ENCODE measurements around the gene ANKRD22. TPM values are rescaled to one million over a fixed set of nuclear protein-coding genes. Genes with fewer than 3 reads are reported as not detected.

ANKRD22 gene
- total RNA-seq, 1 experiment from 2014 or later = not detected

GRCh38 chr10:88786032-88786770 is 65.4 kb downstream of the ANKRD22 start:
- Histone ChIP-seq H3K4me1 (ENCODE audit: insufficient read depth, low read length, poor library complexity, severe bottlenecking) (no peaks in the 10 kb centered on the region), H3K4me3 (ENCODE audit: low read depth, low read length, poor library complexity, severe bottlenecking) (no peak overlapping the region), H3K27me3 (replicated peaks; ENCODE audit: insufficient read depth, low read depth, low read length, poor library complexity) (no peaks in the 10 kb centered on the region), H3K9me3 (ENCODE audit: low read depth, low read length, poor library complexity, severe bottlenecking) (no peaks in the 10 kb centered on the region), H3K27ac (ENCODE audit: low read depth, low read length, poor library complexity, severe bottlenecking) (no peak overlapping the region), H3K36me3 (ENCODE audit: insufficient read depth, low read length, poor library complexity, severe bottlenecking) (no peaks in the 10 kb centered on the region)
- POLR2A ChIA-PET (ENCODE audit: low non-redundant PET) = no interaction called here
- CTCF ChIA-PET = no interaction called here
- no TSS peak for BruUV-seq (replicated peaks)
- DNase-seq (ENCODE audit: low spot score) = no peak
- intact Hi-C loops (cut with micrococcal nuclease; ENCODE audit: unreplicated experiment) = no loop called here
- TF ChIP-seq EZH2 (IDR thresholded peaks at IDR 0.05; ENCODE audit: borderline replicate concordance, low read depth, low read length, poor library complexity, severe bottlenecking) (no peak), CTCF (conservative IDR thresholded peaks at IDR 0.05; ENCODE audit: low read depth, low read length) (no peak)

- Histone ChIP-seq H3K27ac (ENCODE audit: low read depth, low read length, poor library complexity, severe bottlenecking) (no peak overlapping the region), H3K36me3 (ENCODE audit: insufficient read depth, low read length, poor library complexity, severe bottlenecking) (no peaks in the 10 kb centered on the region), H3K9me3 (ENCODE audit: low read depth, low read length, poor library complexity, severe bottlenecking) (no peaks in the 10 kb centered on the region), H3K4me1 (ENCODE audit: insufficient read depth, low read length, poor library complexity, severe bottlenecking) (no peaks in the 10 kb centered on the region), H3K27me3 (replicated peaks; ENCODE audit: insufficient read depth, low read depth, low read length, poor library complexity) (no peaks in the 10 kb centered on the region), H3K4me3 (ENCODE audit: low read depth, low read length, poor library complexity, severe bottlenecking) (no peak overlapping the region)
- DNase-seq (ENCODE audit: low spot score) = no peak
- no peak for TF ChIP-seq CTCF (conservative IDR thresholded peaks at IDR 0.05; ENCODE audit: low read depth, low read length)
- no peak for TF ChIP-seq EZH2 (IDR thresholded peaks at IDR 0.05; ENCODE audit: borderline replicate concordance, low read depth, low read length, poor library complexity, severe bottlenecking)
- POLR2A ChIA-PET (ENCODE audit: low non-redundant PET) = no interaction called here
- CTCF ChIA-PET = no interaction called here
- no TSS peak for BruUV-seq (replicated peaks)
- intact Hi-C loops (cut with micrococcal nuclease; ENCODE audit: unreplicated experiment) = no loop called here
Measured at GRCh38 chr10:88783724-88784123, 67.9 kb downstream of the ANKRD22 start.

DNA sequence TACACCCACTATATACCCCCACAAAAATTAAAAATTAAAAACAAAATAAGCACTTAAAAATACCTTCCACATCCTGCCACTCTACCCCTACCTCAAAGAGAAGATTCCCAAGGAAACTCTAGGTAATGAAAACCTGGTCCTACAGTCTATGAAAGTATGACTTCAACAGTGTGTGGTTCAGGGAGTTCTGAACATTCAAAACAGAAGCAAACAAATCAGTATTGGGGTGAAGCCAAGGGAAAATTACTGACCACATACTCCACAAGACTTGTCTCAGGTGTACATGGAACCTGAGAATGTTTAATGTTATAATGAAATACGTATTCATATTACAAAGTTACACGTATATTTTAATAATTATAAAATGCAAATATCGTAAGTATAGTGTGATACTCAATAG is 69.4 kb downstream of the ANKRD22 start:
- POLR2A ChIA-PET (ENCODE audit: low non-redundant PET) = no interaction called here
- no TSS peak for BruUV-seq (replicated peaks)

More for the DNA sequence above, 69.4 kb downstream of the ANKRD22 start:
- Histone ChIP-seq H3K4me1 (ENCODE audit: insufficient read depth, low read length, poor library complexity, severe bottlenecking) (no peaks in the 10 kb centered on the region), H3K4me3 (ENCODE audit: low read depth, low read length, poor library complexity, severe bottlenecking) (no peak overlapping the region), H3K9me3 (ENCODE audit: low read depth, low read length, poor library complexity, severe bottlenecking) (no peaks in the 10 kb centered on the region), H3K36me3 (ENCODE audit: insufficient read depth, low read length, poor library complexity, severe bottlenecking) (no peaks in the 10 kb centered on the region), H3K27me3 (replicated peaks; ENCODE audit: insufficient read depth, low read depth, low read length, poor library complexity) (no peaks in the 10 kb centered on the region), H3K27ac (ENCODE audit: low read depth, low read length, poor library complexity, severe bottlenecking) (no peak overlapping the region)
- intact Hi-C loops (cut with micrococcal nuclease; ENCODE audit: unreplicated experiment) = no loop called here
- CTCF ChIA-PET = no interaction called here
- no peak for DNase-seq (ENCODE audit: low spot score)
- TF ChIP-seq CTCF (conservative IDR thresholded peaks at IDR 0.05; ENCODE audit: low read depth, low read length) = no peak
- TF ChIP-seq EZH2 (IDR thresholded peaks at IDR 0.05; ENCODE audit: borderline replicate concordance, low read depth, low read length, poor library complexity, severe bottlenecking) = no peak

Measured in A673 (cell line).